Neural progenitor cell (in vitro differentiated cells): Measurements from ENCODE around the gene PRDM5. TPM values are rescaled to one million over a fixed set of nuclear protein-coding genes. Genes with fewer than 3 reads are reported as not detected.

Experiments used
- DNase-seq: peaks from one replicate; pipeline ENCODE4 v3.0.0-alpha.2; 2016; ENCODE audit warnings: low spot score
- H2AFZ ChIP-seq: fragments of 200-600 bp; sonication (generic); replicated peaks from 2 replicates; pipeline ENCODE4 v1.6.1; 2016; ENCODE audit warnings: antibody characterized with exemption
- H3F3A ChIP-seq: fragments of 200-600 bp; sonication (generic); 2 replicates; pipeline ENCODE4 v1.6.1; 2016; ENCODE audit warnings: antibody characterized with exemption, low read depth
- H3K27ac ChIP-seq: fragments of 200-600 bp; sonication (generic); 2 replicates; pipeline ENCODE4 v1.5.1; 2016; ENCODE audit warnings: mild to moderate bottlenecking
- H3K27me3 ChIP-seq: fragments of 200-600 bp; sonication (generic); 2 replicates; pipeline ENCODE4 v1.6.1; 2016; ENCODE audit warnings: mild to moderate bottlenecking, moderate library complexity
- H3K36me3 ChIP-seq: fragments of 200-600 bp; sonication (generic); 2 replicates; pipeline ENCODE4 v1.5.1; 2016
- H3K4me1 ChIP-seq: fragments of 200-600 bp; sonication (generic); 2 replicates; pipeline ENCODE4 v1.6.1; 2016; ENCODE audit warnings: mixed run types
- H3K4me2 ChIP-seq: fragments of 200-600 bp; sonication (generic); 2 replicates; pipeline ENCODE4 v1.6.1; 2016
- H3K4me3 ChIP-seq: fragments of 200-600 bp; sonication (generic); 2 replicates; pipeline ENCODE4 v1.5.1; 2016
- H3K79me2 ChIP-seq: fragments of 200-600 bp; sonication (generic); 2 replicates; pipeline ENCODE4 v1.6.1; 2016; ENCODE audit warnings: low read depth
- H3K9ac ChIP-seq: fragments of 200-600 bp; sonication (generic); 2 replicates; pipeline ENCODE4 v1.6.1; 2016
- H3K9me3 ChIP-seq: fragments of 200-600 bp; sonication (generic); 2 replicates; pipeline ENCODE4 v1.5.1; 2016; ENCODE audit warnings: low read depth
- H4K20me1 ChIP-seq: fragments of 200-600 bp; sonication (generic); 2 replicates; pipeline ENCODE4 v1.6.1; 2016; ENCODE audit warnings: low read depth
- H3K27ac Mint-ChIP-seq: 3 replicates; pipeline ENCODE4 v1.8.0; 2021; ENCODE audit warnings: mixed read lengths
- H3K27me3 Mint-ChIP-seq: 2 replicates; pipeline ENCODE4 v1.8.0; 2022; ENCODE audit warnings: low read depth, mild to moderate bottlenecking, inconsistent platforms, moderate library complexity, mixed read lengths; ENCODE audit not compliant: insufficient read depth
- H3K36me3 Mint-ChIP-seq: 3 replicates; pipeline ENCODE4 v1.8.0; 2021; ENCODE audit warnings: mixed read lengths
- H3K4me1 Mint-ChIP-seq: 3 replicates; pipeline ENCODE4 v1.8.0; 2021; ENCODE audit warnings: mixed read lengths
- H3K4me3 Mint-ChIP-seq: 3 replicates; pipeline ENCODE4 v1.8.0; 2021; ENCODE audit warnings: mild to moderate bottlenecking, moderate library complexity, mixed read lengths
- H3K9me3 Mint-ChIP-seq: 3 replicates; pipeline ENCODE4 v1.8.0; 2020; ENCODE audit warnings: mixed read lengths
- EZH2 ChIP-seq: fragments of 200-600 bp; sonication (generic); IDR thresholded peaks from 2 replicates; pipeline ENCODE4 v1.6.1; 2017; ENCODE audit warnings: antibody characterized with exemption, mild to moderate bottlenecking, moderate library complexity
- EZH2phosphoT487 ChIP-seq: fragments of 200-600 bp; sonication (generic); IDR thresholded peaks from 2 replicates; pipeline ENCODE4 v1.6.1; 2017; ENCODE audit warnings: antibody characterized with exemption
- total RNA-seq: library from RNA; depleted of rRNA; stranded (reverse); fragments of >200 nt; gene quantifications from 2 replicates; pipeline ENCODE4 v1.2.3, GENCODE V29; 2015; ENCODE audit warnings: low replicate concordance
- TF ChIP-seq, protein P1 (sequence below): fragments of 200-600 bp; sonication (generic); IDR thresholded peaks from 2 replicates; pipeline ENCODE4 v1.5.1; 2017; ENCODE audit warnings: antibody characterized with exemption, mild to moderate bottlenecking

Gene PRDM5
- total RNA-seq, 1 donor from 2014 or later: 51.7 TPM

DNA sequence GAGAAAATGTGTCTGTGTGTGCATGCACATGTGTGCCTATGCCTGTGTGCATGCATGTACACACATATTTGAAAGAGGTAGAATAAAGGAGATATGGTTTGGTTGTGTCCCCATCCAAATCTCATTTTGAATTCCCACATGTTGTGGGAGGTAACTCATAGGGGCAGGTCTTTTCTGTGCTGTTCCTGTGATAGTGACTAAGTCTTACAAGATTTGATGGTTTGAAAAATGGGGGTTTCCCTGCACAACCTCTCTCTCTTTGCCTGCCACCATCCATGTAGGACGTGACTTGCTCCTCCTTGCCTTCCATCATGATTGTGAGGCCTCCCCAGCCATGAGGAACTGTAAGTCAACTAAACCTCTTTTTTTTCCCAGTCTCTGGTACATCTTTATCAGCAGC lies 87.2 kb downstream of the PRDM5 start:
- no peak overlapping the region for H3K27ac ChIP-seq

GRCh38 chr4:120830204-120830603 lies 92.3 kb downstream of the PRDM5 start:
- TF ChIP-seq, protein P1, sequence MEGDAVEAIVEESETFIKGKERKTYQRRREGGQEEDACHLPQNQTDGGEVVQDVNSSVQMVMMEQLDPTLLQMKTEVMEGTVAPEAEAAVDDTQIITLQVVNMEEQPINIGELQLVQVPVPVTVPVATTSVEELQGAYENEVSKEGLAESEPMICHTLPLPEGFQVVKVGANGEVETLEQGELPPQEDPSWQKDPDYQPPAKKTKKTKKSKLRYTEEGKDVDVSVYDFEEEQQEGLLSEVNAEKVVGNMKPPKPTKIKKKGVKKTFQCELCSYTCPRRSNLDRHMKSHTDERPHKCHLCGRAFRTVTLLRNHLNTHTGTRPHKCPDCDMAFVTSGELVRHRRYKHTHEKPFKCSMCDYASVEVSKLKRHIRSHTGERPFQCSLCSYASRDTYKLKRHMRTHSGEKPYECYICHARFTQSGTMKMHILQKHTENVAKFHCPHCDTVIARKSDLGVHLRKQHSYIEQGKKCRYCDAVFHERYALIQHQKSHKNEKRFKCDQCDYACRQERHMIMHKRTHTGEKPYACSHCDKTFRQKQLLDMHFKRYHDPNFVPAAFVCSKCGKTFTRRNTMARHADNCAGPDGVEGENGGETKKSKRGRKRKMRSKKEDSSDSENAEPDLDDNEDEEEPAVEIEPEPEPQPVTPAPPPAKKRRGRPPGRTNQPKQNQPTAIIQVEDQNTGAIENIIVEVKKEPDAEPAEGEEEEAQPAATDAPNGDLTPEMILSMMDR: no peak
- TF ChIP-seq EZH2: no peak
- no peak for TF ChIP-seq EZH2phosphoT487
- H3K4me3 Mint-ChIP-seq: no peak overlapping the region
- H3K27ac Mint-ChIP-seq: no peak overlapping the region
- H3K27me3 ChIP-seq: no peaks in the 10 kb centered on the region
- H2AFZ ChIP-seq: no peak overlapping the region
- H3K79me2 ChIP-seq: no peaks in the 10 kb centered on the region
- no peaks in the 10 kb centered on the region for H3K9me3 ChIP-seq
- H3F3A ChIP-seq: no peaks in the 10 kb centered on the region
- no peak overlapping the region for H3K9ac ChIP-seq
- DNase-seq: no peak
- no peak overlapping the region for H3K27ac ChIP-seq
- no peaks in the 10 kb centered on the region for H3K27me3 Mint-ChIP-seq
- H3K4me1 Mint-ChIP-seq: no peaks in the 10 kb centered on the region
- peaks cover 4% of the 10 kb centered on the region for H3K9me3 Mint-ChIP-seq
- no peaks in the 10 kb centered on the region for H4K20me1 ChIP-seq
- no peak overlapping the region for H3K4me3 ChIP-seq
- H3K36me3 Mint-ChIP-seq: peaks cover 8% of the 10 kb centered on the region
- no peak overlapping the region for H3K4me2 ChIP-seq
- H3K36me3 ChIP-seq: peaks cover 7% of the 10 kb centered on the region
- no peaks in the 10 kb centered on the region for H3K4me1 ChIP-seq

More for the DNA sequence above, 87.2 kb downstream of the PRDM5 start:
- H3K36me3 ChIP-seq: peaks cover 7% of the 10 kb centered on the region
- no peak overlapping the region for H3K4me3 ChIP-seq
- no peak overlapping the region for H3K4me3 Mint-ChIP-seq
- no peak overlapping the region for H3K9ac ChIP-seq
- no peak overlapping the region for H3K4me2 ChIP-seq
- H3K79me2 ChIP-seq: no peaks in the 10 kb centered on the region
- TF ChIP-seq, protein P1: no peak
- TF ChIP-seq EZH2phosphoT487: no peak
- no peak for DNase-seq
- no peaks in the 10 kb centered on the region for H3K9me3 ChIP-seq
- peaks cover 4% of the 10 kb centered on the region for H3K9me3 Mint-ChIP-seq
- no peaks in the 10 kb centered on the region for H3K27me3 Mint-ChIP-seq
- H3K36me3 Mint-ChIP-seq: peaks cover 8% of the 10 kb centered on the region
- no peak overlapping the region for H3K27ac Mint-ChIP-seq
- H3F3A ChIP-seq: no peaks in the 10 kb centered on the region
- H2AFZ ChIP-seq: no peak overlapping the region
- H3K4me1 Mint-ChIP-seq: no peaks in the 10 kb centered on the region
- no peaks in the 10 kb centered on the region for H4K20me1 ChIP-seq
- H3K27me3 ChIP-seq: no peaks in the 10 kb centered on the region
- no peaks in the 10 kb centered on the region for H3K4me1 ChIP-seq

GRCh38 chr4:120829113-120829831 lies 93.3 kb downstream of the PRDM5 start:
- TF ChIP-seq, protein P1: no peak
- no peak for TF ChIP-seq EZH2
- no peak for TF ChIP-seq EZH2phosphoT487
- Histone ChIP-seq H3K9me3 (no peaks in the 10 kb centered on the region), H3K4me3 (no peak overlapping the region), H3K9ac (no peak overlapping the region), H3K36me3 (peaks cover 4% of the 10 kb centered on the region), H3K27me3 (no peaks in the 10 kb centered on the region), H3K79me2 (no peaks in the 10 kb centered on the region), H3K27ac (no peak overlapping the region), H4K20me1 (no peaks in the 10 kb centered on the region), H2AFZ (no peak overlapping the region), H3F3A (no peaks in the 10 kb centered on the region), H3K4me2 (no peak overlapping the region), H3K4me1 (no peaks in the 10 kb centered on the region)
- Mint-ChIP-seq H3K4me1 (no peaks in the 10 kb centered on the region), H3K9me3 (peaks cover 3% of the 10 kb centered on the region), H3K27me3 (no peaks in the 10 kb centered on the region), H3K27ac (no peak overlapping the region), H3K36me3 (peaks cover 6% of the 10 kb centered on the region), H3K4me3 (no peak overlapping the region)
- no peak for DNase-seq
